ENCODE data around the gene GATB. TPM values are rescaled to one million over a fixed set of nuclear protein-coding genes. Genes with fewer than 3 reads are reported as not detected.
A peak's percentile ranks its signal among the peaks of the same experiment; 100 is the strongest.

GATB gene
- total and polyA plus RNA-seq, 4 donors, result 19.2 to 29.2 (median 25.7) TPM

DNA sequence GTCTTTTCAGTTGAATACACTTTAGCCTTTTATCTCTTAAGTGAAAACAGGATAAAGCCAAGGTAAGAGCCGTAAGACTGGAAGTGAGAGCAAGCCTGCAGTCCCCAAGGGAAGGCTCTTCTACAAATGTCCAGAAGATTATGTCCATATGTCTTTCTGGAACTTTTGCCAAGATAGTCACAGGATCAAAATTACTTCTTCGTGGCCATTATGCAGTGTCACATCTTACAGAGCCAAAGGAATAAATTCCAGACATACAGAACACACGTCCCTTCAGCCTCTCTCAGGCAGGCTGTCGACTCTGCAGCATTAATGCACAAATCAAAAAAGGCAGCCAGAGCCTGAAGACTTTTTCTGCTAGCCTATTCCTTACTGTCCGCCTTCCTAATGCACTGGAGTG, 10.9 kb upstream of the GATB start:
- 59% methylated on average over 4 of the region's 5 CpGs for WGBS (ENCODE audit: insufficient coverage)
- H3K4me3 ChIP-seq (ENCODE audit: low read depth, low read length), result no peak overlapping the region
- no peaks in the 10 kb centered on the region for H3K27me3 ChIP-seq (ENCODE audit: control insufficient read depth, insufficient read depth, low read length)
- no peak overlapping the region for H3K27ac ChIP-seq (ENCODE audit: low read depth, low read length)
- no peaks in the 10 kb centered on the region for H3K36me3 ChIP-seq (ENCODE audit: control insufficient read depth, insufficient read depth, low read length)
- no peaks in the 10 kb centered on the region for H3K4me1 ChIP-seq (ENCODE audit: control insufficient read depth, insufficient read depth, low read length)
- H3K9me3 ChIP-seq (ENCODE audit: control insufficient read depth, insufficient read depth, low read length), result no peaks in the 10 kb centered on the region
- DNase-seq (ENCODE audit: low read depth in 4 of 6, low spot score in 6 of 6), result peak in 2 of 6 donors; percentile 55 to 75

DNA sequence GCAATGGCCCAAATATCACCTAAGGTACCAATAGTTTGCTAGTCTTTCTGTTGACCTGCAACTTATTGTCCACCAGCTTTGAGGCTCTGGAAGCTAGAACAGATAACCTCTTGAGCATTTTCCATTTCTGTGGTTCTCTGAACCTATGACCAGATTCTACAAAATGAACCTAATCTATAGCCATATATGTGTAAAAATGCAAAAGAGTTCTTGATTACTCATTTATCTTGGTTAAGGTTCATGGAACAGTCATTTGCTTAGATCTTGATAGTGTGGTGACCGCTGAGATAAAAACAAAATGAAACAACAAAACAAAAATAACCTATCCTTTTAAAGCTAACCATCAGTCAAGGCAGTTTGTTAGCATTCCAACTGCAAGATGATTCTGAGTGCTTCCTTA, 9.3 kb upstream of the GATB start:
- no peak for DNase-seq (ENCODE audit: low read depth in 4 of 6, low spot score in 6 of 6)
- Histone ChIP-seq H3K27me3 (ENCODE audit: control insufficient read depth, insufficient read depth, low read length) (no peaks in the 10 kb centered on the region), H3K9me3 (ENCODE audit: control insufficient read depth, insufficient read depth, low read length) (no peaks in the 10 kb centered on the region), H3K36me3 (ENCODE audit: control insufficient read depth, insufficient read depth, low read length) (no peaks in the 10 kb centered on the region), H3K4me1 (ENCODE audit: control insufficient read depth, insufficient read depth, low read length) (no peaks in the 10 kb centered on the region), H3K4me3 (ENCODE audit: low read depth, low read length) (no peak overlapping the region), H3K27ac (ENCODE audit: low read depth, low read length) (no peak overlapping the region)
- WGBS (ENCODE audit: insufficient coverage), result no CpG with 5 or more reads among the region's 1 CpG

DNA sequence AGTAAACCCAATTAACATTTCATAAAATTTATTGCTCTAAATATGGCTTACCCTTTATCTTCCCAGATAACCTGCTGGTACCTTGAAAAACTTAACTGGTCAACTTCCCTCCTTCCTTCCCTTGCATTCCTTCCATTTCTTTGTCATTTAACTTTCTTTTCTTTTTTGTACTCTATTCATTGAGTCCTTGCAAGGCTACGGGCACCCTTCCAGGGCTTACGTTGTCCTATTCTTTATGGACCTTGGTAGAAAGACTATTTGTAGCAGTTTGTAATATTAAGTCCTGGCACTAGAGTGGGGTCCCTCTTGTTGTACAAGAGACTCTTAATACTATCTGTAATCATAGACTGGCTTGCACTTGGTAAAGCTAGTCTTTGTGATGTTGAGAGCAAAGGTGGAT, 8.0 kb upstream of the GATB start:
- Histone ChIP-seq H3K27me3 (ENCODE audit: control insufficient read depth, insufficient read depth, low read length) (no peaks in the 10 kb centered on the region), H3K9me3 (ENCODE audit: control insufficient read depth, insufficient read depth, low read length) (no peaks in the 10 kb centered on the region), H3K4me1 (ENCODE audit: control insufficient read depth, insufficient read depth, low read length) (no peaks in the 10 kb centered on the region), H3K27ac (ENCODE audit: low read depth, low read length) (no peak overlapping the region), H3K4me3 (ENCODE audit: low read depth, low read length) (no peak overlapping the region), H3K36me3 (ENCODE audit: control insufficient read depth, insufficient read depth, low read length) (no peaks in the 10 kb centered on the region)
- no peak for DNase-seq (ENCODE audit: low read depth in 4 of 6, low spot score in 6 of 6)
- no CpG with 5 or more reads among the region's 2 CpGs for WGBS (ENCODE audit: insufficient coverage)

GRCh38 chr4:151766691-151767090, 5.9 kb upstream of the GATB start:
- H3K36me3 ChIP-seq (ENCODE audit: control insufficient read depth, insufficient read depth, low read length), result no peaks in the 10 kb centered on the region
- H3K27ac ChIP-seq (ENCODE audit: low read depth, low read length), result no peak overlapping the region
- no peak overlapping the region for H3K4me3 ChIP-seq (ENCODE audit: low read depth, low read length)
- H3K9me3 ChIP-seq (ENCODE audit: control insufficient read depth, insufficient read depth, low read length), result no peaks in the 10 kb centered on the region
- H3K27me3 ChIP-seq (ENCODE audit: control insufficient read depth, insufficient read depth, low read length), result peaks cover 5% of the 10 kb centered on the region
- no CpG with 5 or more reads among the region's 4 CpGs for WGBS (ENCODE audit: insufficient coverage)
- H3K4me1 ChIP-seq (ENCODE audit: control insufficient read depth, insufficient read depth, low read length), result no peaks in the 10 kb centered on the region
- no peak for DNase-seq (ENCODE audit: low read depth in 4 of 6, low spot score in 6 of 6)

GRCh38 chr4:151760002-151760401, 805 bp downstream of the GATB start:
- no peak for DNase-seq (ENCODE audit: low read depth in 4 of 6, low spot score in 6 of 6)
- peak overlapping the region; percentile 51 for H3K27ac ChIP-seq (ENCODE audit: low read depth, low read length)
- no peaks in the 10 kb centered on the region for H3K9me3 ChIP-seq (ENCODE audit: control insufficient read depth, insufficient read depth, low read length)
- 21% methylated on average over 2 of the region's 3 CpGs for WGBS (ENCODE audit: insufficient coverage)
- peaks cover 5% of the 10 kb centered on the region for H3K27me3 ChIP-seq (ENCODE audit: control insufficient read depth, insufficient read depth, low read length)
- H3K4me3 ChIP-seq (ENCODE audit: low read depth, low read length), result peak overlapping the region; percentile 94
- no peaks in the 10 kb centered on the region for H3K4me1 ChIP-seq (ENCODE audit: control insufficient read depth, insufficient read depth, low read length)
- H3K36me3 ChIP-seq (ENCODE audit: control insufficient read depth, insufficient read depth, low read length), result peaks cover 5% of the 10 kb centered on the region

- Histone ChIP-seq H3K27ac (ENCODE audit: low read depth, low read length) (no peak overlapping the region), H3K27me3 (ENCODE audit: control insufficient read depth, insufficient read depth, low read length) (no peaks in the 10 kb centered on the region), H3K4me3 (ENCODE audit: low read depth, low read length) (no peak overlapping the region), H3K9me3 (ENCODE audit: control insufficient read depth, insufficient read depth, low read length) (no peaks in the 10 kb centered on the region), H3K36me3 (ENCODE audit: control insufficient read depth, insufficient read depth, low read length) (peaks cover 7% of the 10 kb centered on the region), H3K4me1 (ENCODE audit: control insufficient read depth, insufficient read depth, low read length) (no peaks in the 10 kb centered on the region)
- DNase-seq (ENCODE audit: low read depth in 4 of 6, low spot score in 6 of 6), result no peak
- 96% methylated on average over 4 of the region's 5 CpGs for WGBS (ENCODE audit: insufficient coverage)
These were observed 7.8 kb downstream of the GATB start for GRCh38 chr4:151753056-151753455.

GRCh38 chr4:151750156-151750555, 10.7 kb downstream of the GATB start:
- no peak for DNase-seq (ENCODE audit: low read depth in 4 of 6, low spot score in 6 of 6)
- Histone ChIP-seq H3K9me3 (ENCODE audit: control insufficient read depth, insufficient read depth, low read length) (no peaks in the 10 kb centered on the region), H3K27me3 (ENCODE audit: control insufficient read depth, insufficient read depth, low read length) (no peaks in the 10 kb centered on the region), H3K4me1 (ENCODE audit: control insufficient read depth, insufficient read depth, low read length) (no peaks in the 10 kb centered on the region), H3K27ac (ENCODE audit: low read depth, low read length) (no peak overlapping the region), H3K36me3 (ENCODE audit: control insufficient read depth, insufficient read depth, low read length) (peaks cover 2% of the 10 kb centered on the region), H3K4me3 (ENCODE audit: low read depth, low read length) (no peak overlapping the region)
- WGBS (ENCODE audit: insufficient coverage), result no CpG with 5 or more reads among the region's 6 CpGs

DNA sequence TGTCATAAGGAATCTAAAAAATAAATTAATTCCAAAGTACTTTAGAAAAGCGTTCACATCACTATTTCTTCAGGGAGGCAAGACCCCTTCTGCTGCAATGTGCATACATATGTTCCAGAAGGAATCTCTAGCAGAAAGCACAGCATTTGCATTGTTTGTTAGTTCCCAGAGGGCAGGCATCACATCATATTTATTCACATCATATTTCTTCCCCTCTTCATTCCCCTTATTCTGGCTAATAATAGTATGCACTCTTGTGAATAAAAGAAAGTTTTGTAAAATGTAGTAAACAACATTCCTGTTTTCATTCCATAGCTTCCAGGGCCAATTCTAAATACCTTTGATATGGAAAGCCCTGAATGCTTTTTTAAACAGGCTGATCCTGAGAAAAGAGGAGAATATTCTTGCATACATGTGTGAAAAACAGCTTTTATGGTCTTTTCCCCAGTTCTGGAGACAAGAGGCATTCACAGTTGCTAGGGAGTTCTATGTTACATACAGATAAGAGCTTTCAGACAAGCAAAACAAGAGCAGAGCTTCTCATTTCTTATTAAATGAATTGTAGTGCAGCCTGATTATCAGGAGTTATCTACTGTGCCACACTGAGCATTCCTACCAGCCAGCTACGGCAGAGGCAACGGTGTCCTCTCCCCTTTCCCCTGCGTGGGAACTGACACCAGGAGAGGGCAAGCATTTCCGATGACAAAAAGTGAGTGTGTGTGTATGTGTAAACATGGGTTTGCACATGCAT, 15.2 kb downstream of the GATB start:
- peak overlapping the region; percentile 83 for H3K27ac ChIP-seq (ENCODE audit: low read depth, low read length)
- H3K27me3 ChIP-seq (ENCODE audit: control insufficient read depth, insufficient read depth, low read length), result no peaks in the 10 kb centered on the region
- no peaks in the 10 kb centered on the region for H3K4me1 ChIP-seq (ENCODE audit: control insufficient read depth, insufficient read depth, low read length)
- H3K36me3 ChIP-seq (ENCODE audit: control insufficient read depth, insufficient read depth, low read length), result no peaks in the 10 kb centered on the region
- H3K9me3 ChIP-seq (ENCODE audit: control insufficient read depth, insufficient read depth, low read length), result no peaks in the 10 kb centered on the region
- WGBS (ENCODE audit: insufficient coverage), result 78% methylated on average over 1 of the region's 5 CpGs
- H3K4me3 ChIP-seq (ENCODE audit: low read depth, low read length), result no peak overlapping the region
- DNase-seq (ENCODE audit: low read depth in 4 of 6, low spot score in 6 of 6), result peak in 1 of 6 donors; percentile 30

GRCh38 chr4:151744614-151745013, 16.2 kb downstream of the GATB start:
- Histone ChIP-seq H3K4me3 (ENCODE audit: low read depth, low read length) (no peak overlapping the region), H3K36me3 (ENCODE audit: control insufficient read depth, insufficient read depth, low read length) (no peaks in the 10 kb centered on the region), H3K27ac (ENCODE audit: low read depth, low read length) (peak overlapping the region; percentile 77), H3K9me3 (ENCODE audit: control insufficient read depth, insufficient read depth, low read length) (no peaks in the 10 kb centered on the region), H3K4me1 (ENCODE audit: control insufficient read depth, insufficient read depth, low read length) (no peaks in the 10 kb centered on the region), H3K27me3 (ENCODE audit: control insufficient read depth, insufficient read depth, low read length) (no peaks in the 10 kb centered on the region)
- 80% methylated on average over 1 of the region's 1 CpG for WGBS (ENCODE audit: insufficient coverage)
- DNase-seq (ENCODE audit: low read depth in 4 of 6, low spot score in 6 of 6), result no peak

DNA sequence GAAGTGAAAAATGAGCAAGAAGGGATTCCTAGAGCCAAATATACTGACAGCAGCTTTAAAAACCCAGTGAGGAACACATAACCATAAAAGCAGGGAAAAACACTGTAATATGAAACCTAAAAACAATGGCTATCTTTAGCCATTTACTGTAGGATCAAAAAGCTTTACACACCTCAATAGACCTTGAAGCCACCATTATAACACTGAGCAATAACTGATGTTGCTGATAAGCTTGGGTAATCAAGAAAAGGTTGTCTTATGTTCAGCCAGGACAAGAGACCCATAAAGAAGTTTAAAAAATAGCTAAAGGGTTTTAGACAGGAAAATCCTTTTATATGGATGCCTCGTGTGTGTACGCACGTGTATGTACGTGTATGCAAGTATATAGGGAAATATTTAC, 16.9 kb downstream of the GATB start:
- no peaks in the 10 kb centered on the region for H3K27me3 ChIP-seq (ENCODE audit: control insufficient read depth, insufficient read depth, low read length)
- WGBS (ENCODE audit: insufficient coverage), result no CpG with 5 or more reads among the region's 4 CpGs

More for the DNA sequence above, 16.9 kb downstream of the GATB start:
- Histone ChIP-seq H3K4me3 (ENCODE audit: low read depth, low read length) (no peak overlapping the region), H3K27ac (ENCODE audit: low read depth, low read length) (peak overlapping the region; percentile 77), H3K9me3 (ENCODE audit: control insufficient read depth, insufficient read depth, low read length) (no peaks in the 10 kb centered on the region), H3K36me3 (ENCODE audit: control insufficient read depth, insufficient read depth, low read length) (no peaks in the 10 kb centered on the region), H3K4me1 (ENCODE audit: control insufficient read depth, insufficient read depth, low read length) (no peaks in the 10 kb centered on the region)
- DNase-seq (ENCODE audit: low read depth in 4 of 6, low spot score in 6 of 6), result no peak
